Astrocyte (in vitro differentiated cells and primary cell): ENCODE results near the gene EVA1C.

Experiments used
- CTCF ChIP-seq: IDR thresholded peaks from 2 replicates; pipeline ENCODE4 v1.5.1; 2011; ENCODE audit warnings: low read depth, mild to moderate bottlenecking, inconsistent platforms, low read length, moderate library complexity; ENCODE audit not compliant: insufficient read depth
- EZH2 ChIP-seq: IDR thresholded peaks from 2 replicates; pipeline ENCODE4 v1.6.1; 2012; ENCODE audit warnings: mild to moderate bottlenecking, low read length, inconsistent platforms; ENCODE audit not compliant: insufficient read depth

GRCh38 chr21:32378956-32379355, 33.5 kb upstream of the EVA1C start:
- no peak for TF ChIP-seq CTCF
- TF ChIP-seq EZH2: no peak
